B cell (primary cell): ENCODE results near the gene DUSP23. TPM values are rescaled to one million over a fixed set of nuclear protein-coding genes. Genes with fewer than 3 reads are reported as not detected.

Experiments used
- ATAC-seq: fragments of 200-7000 bp; cut with Tn5 transposase; one replicate; pipeline ENCODE4 v1.10.0; 2021; ENCODE audit warnings: low read depth, mild to moderate bottlenecking, moderate number of reproducible peaks, moderate library complexity
- CTCF ChIA-PET: fragments of 350-600 bp; sonication (Branson Sonifier 250); formaldehyde crosslinking; loops from one replicate; lab custom pipeline; 2021; ENCODE audit warnings: antibody characterized with exemption, inconsistent platforms; lab: Charles Lee
- POLR2A ChIA-PET: fragments of 350-600 bp; sonication (Branson Sonifier 250); formaldehyde crosslinking; loops from one replicate; lab custom pipeline; 2021; ENCODE audit warnings: antibody characterized with exemption; lab: Charles Lee
- DNase-seq: peaks from one replicate; pipeline ENCODE4 v3.0.0; 2013
- H2AFZ ChIP-seq: 2 replicates; pipeline ENCODE4 v1.6.1; 2012; ENCODE audit warnings: mild to moderate bottlenecking, low read depth, low read length; ENCODE audit not compliant: insufficient read depth, poor library complexity, severe bottlenecking
- H3K27ac ChIP-seq, 2 donors: 1 replicate in 1 of 2; 2 replicates in 1 of 2; pipeline ENCODE4 v1.5.1; 2012 to 2013; ENCODE audit warnings: low read length in 2 of 2, mild to moderate bottlenecking in 2 of 2, moderate library complexity in 1 of 2
- H3K27me3 ChIP-seq, 4 experiments: fragments of 200-600 bp in 1 of 4; sonication (generic) in 1 of 4; replicated peaks in 1 of 4; 1 replicate in 2 of 4; 2 replicates in 2 of 4; pipeline versions ENCODE4 v1.6.1 to v1.7.0; 2013 to 2016; ENCODE audit warnings: low read length in 3 of 4, mild to moderate bottlenecking in 2 of 4, mixed read lengths in 1 of 4, moderate library complexity in 1 of 4; ENCODE audit not compliant: insufficient read depth in 4 of 4, control insufficient read depth in 3 of 4; ENCODE audit errors: control extremely low read depth in 1 of 4
- H3K36me3 ChIP-seq, 2 experiments: replicated peaks in 1 of 2; 1 replicate in 1 of 2; 2 replicates in 1 of 2; pipeline versions ENCODE4 v1.6.1 to v1.7.1; 2013; ENCODE audit warnings: low read length in 1 of 2; ENCODE audit not compliant: insufficient read depth in 2 of 2, control insufficient read depth in 1 of 2; ENCODE audit errors: control extremely low read depth in 1 of 2, extremely low read depth in 1 of 2
- H3K4me1 ChIP-seq, 2 donors: fragments of 200-600 bp in 1 of 2; sonication (generic) in 1 of 2; 1 replicate in 1 of 2; 2 replicates in 1 of 2; pipeline versions ENCODE4 v1.5.1 to v1.6.1; 2013 to 2017; ENCODE audit warnings: low read length in 2 of 2; ENCODE audit not compliant: control insufficient read depth in 2 of 2, insufficient read depth in 2 of 2
- H3K4me2 ChIP-seq: replicated peaks from 2 replicates; pipeline ENCODE3; 2012; ENCODE audit warnings: mild to moderate bottlenecking, low read depth, low read length; ENCODE audit not compliant: poor library complexity, severe bottlenecking
- H3K4me3 ChIP-seq, 5 experiments: fragments of 200-600 bp in 1 of 5; sonication (generic) in 1 of 5; 1 replicate in 3 of 5; 2 replicates in 2 of 5; pipeline versions ENCODE4 v1.5.1 to v1.7.0; 2011 to 2016; ENCODE audit warnings: low read length in 4 of 5, mild to moderate bottlenecking in 4 of 5, low read depth in 2 of 5, control low read depth in 1 of 5, moderate library complexity in 1 of 5; ENCODE audit not compliant: insufficient read depth in 1 of 5; ENCODE audit errors: control extremely low read depth in 1 of 5, extremely low read depth in 1 of 5
- H3K79me2 ChIP-seq: fragments of 200-600 bp; sonication (generic); one replicate; pipeline ENCODE4 v1.6.0; 2016; ENCODE audit warnings: low read length; ENCODE audit not compliant: control insufficient read depth, insufficient read depth
- H3K9ac ChIP-seq: fragments of 200-600 bp; sonication (generic); 2 replicates; pipeline ENCODE4 v1.6.1; 2017; ENCODE audit warnings: mild to moderate bottlenecking, low read length, moderate library complexity
- H3K9me3 ChIP-seq, 3 donors: one replicate each; pipeline versions ENCODE4 v1.6.1 to v1.7.1; 2013; ENCODE audit warnings: low read length in 2 of 3; ENCODE audit not compliant: control insufficient read depth in 2 of 3, insufficient read depth in 1 of 3; ENCODE audit errors: control extremely low read depth in 1 of 3
- H4K20me1 ChIP-seq: 2 replicates; pipeline ENCODE4 v1.6.0; 2012; ENCODE audit warnings: mild to moderate bottlenecking, low read length; ENCODE audit not compliant: insufficient read depth, control insufficient read depth, poor library complexity, severe bottlenecking
- H3K27ac Mint-ChIP-seq: one replicate; pipeline ENCODE4 v1.8.0; 2021; ENCODE audit warnings: mixed read lengths
- H3K27me3 Mint-ChIP-seq: one replicate; pipeline ENCODE4 v1.8.0; 2021; ENCODE audit warnings: mixed read lengths
- H3K4me1 Mint-ChIP-seq: one replicate; pipeline ENCODE4 v1.8.0; 2021; ENCODE audit warnings: mixed read lengths
- H3K4me3 Mint-ChIP-seq: one replicate; pipeline ENCODE4 v1.8.0; 2021; ENCODE audit warnings: mixed read lengths
- H3K9me3 Mint-ChIP-seq: one replicate; pipeline ENCODE4 v1.8.0; 2022; ENCODE audit warnings: mixed read lengths; ENCODE audit not compliant: insufficient read depth
- CTCF ChIP-seq: fragments of 200-600 bp; IDR thresholded peaks from one replicate; pipeline ENCODE4 v1.8.0; 2022; ENCODE audit warnings: antibody characterized with exemption, mild to moderate bottlenecking
- EZH2 ChIP-seq: IDR thresholded peaks from 2 replicates; pipeline ENCODE4 v1.6.1; 2012; ENCODE audit warnings: borderline replicate concordance, low read depth, mild to moderate bottlenecking, moderate library complexity, low read length; ENCODE audit not compliant: insufficient read depth, poor library complexity, severe bottlenecking
- WGBS: methylation state at CpG from one replicate; pipeline ENCODE4 v1.1.5; 2013; ENCODE audit warnings: missing lambda C conversion rate; ENCODE audit not compliant: insufficient coverage; 5-methylcytosine and 5-hydroxymethylcytosine counted together
- intact Hi-C: fragments of 100-400 bp; cut with micrococcal nuclease; formaldehyde crosslinking; loops from one replicate; pipeline ENCODE4 v1.10.0; 2022
- polyA plus RNA-seq: library from polyadenylated mRNA; depleted of rRNA; stranded (reverse); fragments of >200 nt; gene quantifications from 2 replicates; pipeline ENCODE4 v1.2.3, GENCODE V29; 2012
- total RNA-seq, 2 donors: library from RNA; stranded (reverse); fragments of 120-200 nt in 1 of 2; gene quantifications; 1 replicate in 1 of 2; 2 replicates in 1 of 2; pipeline versions ENCODE4 v1.2.3 to v1.2.4, GENCODE V29; 2013 to 2022

The DUSP23 gene
- total and polyA plus RNA-seq, 2 donors (not counting 1 experiment from before 2014, with no cell fraction given), result 9.6 to 15.8 TPM

GRCh38 chr1:159803956-159804689 lies 23.4 kb downstream of the DUSP23 start:
- H3K36me3 ChIP-seq, result no peaks in the 10 kb centered on the region
- no peak overlapping the region for H3K9ac ChIP-seq
- no peak overlapping the region for H3K4me3 ChIP-seq
- intact Hi-C loops, result no loop called here
- no peak for TF ChIP-seq EZH2
- TF ChIP-seq CTCF, result no peak
- Mint-ChIP-seq H3K4me1 (peaks cover 9% of the 10 kb centered on the region), H3K27me3 (peaks cover 72% of the 10 kb centered on the region), H3K4me3 (no peak overlapping the region), H3K9me3 (no peaks in the 10 kb centered on the region), H3K27ac (no peak overlapping the region)
- H3K4me1 ChIP-seq, result peaks cover 0 to 7% of the 10 kb centered on the region in 2 donors
- no peaks in the 10 kb centered on the region for H3K79me2 ChIP-seq
- ChIA-PET POLR2A (no interaction called here), CTCF (interaction anchor here (0.7 to 11.7 kb wide), 5 partner anchors 14 to 590 kb away, joined by 3 to 252 read pairs (median 8); no protein-coding TSS in a partner anchor)
- no peak overlapping the region for H3K4me2 ChIP-seq
- 90% methylated on average over 5 of the region's 7 CpGs for WGBS
- H4K20me1 ChIP-seq, result no peaks in the 10 kb centered on the region
- H3K27ac ChIP-seq, result no peak overlapping the region
- DNase-seq (no peak), ATAC-seq (no peak)
- H2AFZ ChIP-seq, result no peak overlapping the region
- H3K9me3 ChIP-seq, result no peaks in the 10 kb centered on the region
- peaks cover 0 to 31% (median 15%) of the 10 kb centered on the region in 4 experiments for H3K27me3 ChIP-seq

GRCh38 chr1:159804924-159805323 lies 24.2 kb downstream of the DUSP23 start:
- no peaks in the 10 kb centered on the region for H3K79me2 ChIP-seq
- no peaks in the 10 kb centered on the region for H3K36me3 ChIP-seq
- ChIA-PET CTCF (interaction anchor here (0.7 to 11.7 kb wide), 6 partner anchors 15 to 590 kb away, joined by 3 to 252 read pairs (median 6); partner anchors contain the start of gene SLAMF8), POLR2A (no interaction called here)
- intact Hi-C loops, result no loop called here
- no peak overlapping the region for H3K9ac ChIP-seq
- WGBS, result no CpG with 5 or more reads among the region's 2 CpGs
- TF ChIP-seq EZH2, result no peak
- TF ChIP-seq CTCF, result no peak
- Mint-ChIP-seq H3K9me3 (no peaks in the 10 kb centered on the region), H3K4me3 (no peak overlapping the region), H3K4me1 (peaks cover 7% of the 10 kb centered on the region), H3K27ac (no peak overlapping the region), H3K27me3 (peaks cover 75% of the 10 kb centered on the region)
- DNase-seq, result no peak
- H3K4me3 ChIP-seq, result no peak overlapping the region
- no peak overlapping the region for H3K4me2 ChIP-seq
- no peaks in the 10 kb centered on the region for H3K9me3 ChIP-seq
- H3K27ac ChIP-seq, result no peak overlapping the region
- ATAC-seq, result no peak
- no peaks in the 10 kb centered on the region for H4K20me1 ChIP-seq
- H2AFZ ChIP-seq, result no peak overlapping the region
- peaks cover 0 to 6% of the 10 kb centered on the region in 2 donors for H3K4me1 ChIP-seq
- H3K27me3 ChIP-seq, result peaks cover 0 to 31% (median 15%) of the 10 kb centered on the region in 4 experiments
